Stimulated activated CD4-positive, alpha-beta T cell treated with anti-CD3 and anti-CD28 coated beads, TNF-alpha, amount 100 ng/mL, for 48 hours (primary cell): ENCODE data around the gene SLC6A2.

Source experiments
- DNase-seq, 3 donors: peaks; one replicate each; pipeline ENCODE4 v3.0.0-alpha.2; 2020; ENCODE audit warnings: low read depth in 3 of 3

The SLC6A2 gene

DNA sequence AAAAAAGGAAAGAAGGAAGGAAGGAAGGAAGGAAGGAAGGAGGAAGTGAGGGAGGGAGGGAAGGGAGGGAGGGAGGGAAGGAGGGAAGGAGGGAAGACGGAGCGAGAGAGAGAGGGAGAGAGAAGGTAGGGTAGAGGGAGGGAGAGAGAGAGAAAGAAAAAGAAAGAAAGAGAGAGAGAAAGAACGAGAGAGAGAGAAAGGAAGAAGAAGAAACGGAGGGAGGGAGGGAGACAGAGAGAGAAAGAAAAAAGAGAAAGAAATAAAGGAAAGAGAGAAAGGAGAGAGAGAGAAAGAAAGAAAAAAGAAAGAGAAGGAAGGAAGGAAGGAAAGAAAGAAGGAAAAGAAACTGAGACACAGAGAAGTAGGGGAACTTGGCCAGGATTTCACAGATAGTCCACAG lies 8.4 kb upstream of the SLC6A2 start:
- no peak for DNase-seq

GRCh38 chr16:55647798-55648197 lies 8.0 kb upstream of the SLC6A2 start:
- DNase-seq: no peak

- no peak for DNase-seq
Observed at GRCh38 chr16:55651841-55652824, 3.7 kb upstream of the SLC6A2 start.

DNA sequence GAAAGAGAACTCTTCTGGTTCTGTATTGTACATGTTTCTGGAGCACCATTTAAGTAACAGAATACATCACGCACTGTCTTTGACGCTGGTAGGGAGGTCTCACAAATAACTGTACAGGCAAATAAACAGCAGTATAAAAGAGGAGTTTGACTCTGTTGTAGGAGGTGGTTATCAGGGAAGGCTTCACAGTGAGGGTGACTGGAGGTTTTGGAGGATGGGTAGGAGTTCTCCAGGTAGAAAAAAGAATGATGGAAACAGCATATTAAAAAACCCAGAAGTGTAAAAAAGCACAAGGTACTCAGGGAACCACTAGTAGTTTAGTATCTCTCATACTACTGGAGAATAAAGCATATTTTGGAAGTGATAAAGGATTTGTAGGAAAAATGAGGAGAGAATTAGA lies 2.7 kb upstream of the SLC6A2 start:
- no peak for DNase-seq

- no peak for DNase-seq
Observed at GRCh38 chr16:55655381-55655896, 349 bp upstream of the SLC6A2 start.

- DNase-seq: no peak
Observed at GRCh38 chr16:55656691-55657092, 904 bp downstream of the SLC6A2 start.

DNA sequence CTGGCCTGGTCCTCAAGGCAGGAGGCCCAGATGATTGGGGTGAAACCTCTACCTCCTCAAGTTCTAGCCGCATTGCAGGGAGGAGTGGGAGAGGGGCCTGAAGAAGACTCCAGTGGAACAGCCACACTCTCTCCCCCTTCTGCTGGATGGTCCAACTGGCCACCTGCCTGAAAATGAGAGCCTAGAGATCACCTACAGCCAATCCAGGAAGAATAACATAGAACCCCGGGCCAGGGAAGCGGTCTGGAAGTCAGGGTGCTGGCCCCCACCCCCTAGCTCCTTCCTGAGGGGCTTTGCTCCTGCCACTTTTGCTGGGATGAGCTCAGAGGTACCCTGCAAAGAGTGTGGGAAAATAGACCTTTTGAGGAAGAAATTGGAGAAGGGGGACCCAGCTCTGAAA lies 1.8 kb downstream of the SLC6A2 start:
- no peak for DNase-seq

DNA sequence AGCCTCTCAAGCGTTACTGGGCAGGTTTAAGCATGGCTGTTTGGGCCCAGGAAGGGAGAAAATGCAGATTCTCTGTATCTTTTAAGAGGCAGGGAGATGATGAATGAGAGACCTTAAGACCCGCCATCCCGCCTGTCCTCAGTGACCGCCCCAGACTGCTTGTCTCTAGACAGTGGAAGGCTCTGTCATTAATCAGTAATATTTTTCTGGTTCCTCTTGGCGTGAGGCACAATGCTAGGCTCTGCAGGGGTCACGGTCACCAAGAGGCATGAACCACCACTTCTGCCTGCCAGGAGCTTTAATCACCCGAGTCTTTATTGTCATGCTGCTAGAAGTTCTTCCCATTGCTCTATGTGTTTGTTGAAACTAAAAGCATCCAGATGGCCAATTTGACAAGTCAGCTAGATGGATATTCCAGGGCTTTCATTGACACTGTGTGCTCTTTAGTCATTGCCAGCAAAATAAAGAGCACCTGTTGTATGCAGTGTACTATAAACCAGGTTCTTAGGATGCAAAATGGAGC lies 3.2 kb downstream of the SLC6A2 start:
- DNase-seq: no peak

- DNase-seq: no peak
Observed at GRCh38 chr16:55660026-55660425, 4.2 kb downstream of the SLC6A2 start.

- DNase-seq: no peak
Observed at GRCh38 chr16:55660828-55661227, 5.0 kb downstream of the SLC6A2 start.

- DNase-seq: no peak
Observed at GRCh38 chr16:55661941-55662643, 6.3 kb downstream of the SLC6A2 start.

- DNase-seq: no peak
Observed at GRCh38 chr16:55662644-55663031, 6.8 kb downstream of the SLC6A2 start.

GRCh38 chr16:55663225-55663624 lies 7.4 kb downstream of the SLC6A2 start:
- no peak for DNase-seq

DNA sequence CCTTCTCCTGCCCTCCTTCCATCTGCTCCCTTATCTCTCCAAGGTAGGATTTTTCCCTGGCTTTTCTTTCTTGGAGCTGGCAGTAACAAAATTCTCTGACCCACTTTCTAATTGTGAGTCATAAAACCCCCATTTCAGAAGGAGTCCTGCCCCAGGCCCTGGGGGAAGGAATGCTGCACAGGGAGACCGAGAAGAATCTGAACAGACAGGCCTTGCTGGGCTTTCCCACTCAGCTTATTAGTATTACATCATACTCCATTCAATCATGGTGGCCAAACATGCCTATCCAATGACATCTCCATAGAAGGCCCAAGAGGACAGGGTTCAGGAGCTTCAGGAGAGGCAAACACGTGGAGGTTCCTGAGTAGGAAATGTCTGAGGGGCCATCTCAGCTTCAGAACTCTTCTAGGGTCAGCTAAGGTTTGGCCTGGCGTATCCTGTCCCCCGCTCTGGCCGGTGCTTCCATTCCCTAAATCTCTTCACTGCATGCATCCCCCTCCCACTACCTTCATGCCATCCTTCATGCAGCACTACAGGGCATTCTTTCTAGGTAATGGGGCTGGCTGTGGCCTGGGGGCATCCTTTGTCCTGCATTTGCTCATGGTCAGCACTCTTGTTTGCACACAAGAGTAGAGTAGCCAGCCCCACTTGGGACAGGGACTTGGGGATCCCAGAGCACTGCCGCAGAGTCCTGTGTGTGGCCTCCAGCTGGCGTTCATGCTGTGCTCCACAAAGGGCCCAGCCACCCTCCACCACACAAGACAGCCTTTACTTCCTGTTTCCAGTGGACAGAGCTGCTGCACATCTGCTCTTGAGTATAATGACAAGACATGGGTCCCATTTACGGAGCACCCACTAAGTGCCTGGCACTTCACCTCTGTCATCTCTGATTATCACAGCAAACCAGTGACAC lies 8.2 kb downstream of the SLC6A2 start:
- DNase-seq: no peak

GRCh38 chr16:55664786-55665407 lies 9.1 kb downstream of the SLC6A2 start:
- DNase-seq: no peak

GRCh38 chr16:55665511-55665910 lies 9.7 kb downstream of the SLC6A2 start:
- no peak for DNase-seq

DNA sequence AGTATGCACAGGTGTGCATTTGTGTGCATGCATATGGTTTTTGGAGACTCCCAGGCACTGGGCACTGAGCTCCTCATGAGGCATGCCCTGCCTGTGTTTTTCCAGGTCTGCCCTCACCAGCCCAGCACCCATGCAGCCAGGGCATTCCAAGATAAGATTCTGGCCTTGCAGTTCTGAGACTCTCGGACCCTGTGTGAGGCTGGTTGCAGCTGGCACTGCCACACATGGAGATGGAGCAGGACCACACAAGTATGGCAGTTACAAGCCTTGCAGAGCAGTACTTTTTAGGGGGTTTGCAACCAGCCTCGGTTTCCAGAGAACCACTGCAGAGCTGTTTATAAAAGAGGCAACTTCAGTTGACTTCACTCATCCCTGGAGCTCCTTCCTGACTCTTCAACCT lies 10.2 kb downstream of the SLC6A2 start:
- no peak for DNase-seq

- no peak for DNase-seq
Observed at GRCh38 chr16:55667753-55668152, 12.0 kb downstream of the SLC6A2 start.

DNA sequence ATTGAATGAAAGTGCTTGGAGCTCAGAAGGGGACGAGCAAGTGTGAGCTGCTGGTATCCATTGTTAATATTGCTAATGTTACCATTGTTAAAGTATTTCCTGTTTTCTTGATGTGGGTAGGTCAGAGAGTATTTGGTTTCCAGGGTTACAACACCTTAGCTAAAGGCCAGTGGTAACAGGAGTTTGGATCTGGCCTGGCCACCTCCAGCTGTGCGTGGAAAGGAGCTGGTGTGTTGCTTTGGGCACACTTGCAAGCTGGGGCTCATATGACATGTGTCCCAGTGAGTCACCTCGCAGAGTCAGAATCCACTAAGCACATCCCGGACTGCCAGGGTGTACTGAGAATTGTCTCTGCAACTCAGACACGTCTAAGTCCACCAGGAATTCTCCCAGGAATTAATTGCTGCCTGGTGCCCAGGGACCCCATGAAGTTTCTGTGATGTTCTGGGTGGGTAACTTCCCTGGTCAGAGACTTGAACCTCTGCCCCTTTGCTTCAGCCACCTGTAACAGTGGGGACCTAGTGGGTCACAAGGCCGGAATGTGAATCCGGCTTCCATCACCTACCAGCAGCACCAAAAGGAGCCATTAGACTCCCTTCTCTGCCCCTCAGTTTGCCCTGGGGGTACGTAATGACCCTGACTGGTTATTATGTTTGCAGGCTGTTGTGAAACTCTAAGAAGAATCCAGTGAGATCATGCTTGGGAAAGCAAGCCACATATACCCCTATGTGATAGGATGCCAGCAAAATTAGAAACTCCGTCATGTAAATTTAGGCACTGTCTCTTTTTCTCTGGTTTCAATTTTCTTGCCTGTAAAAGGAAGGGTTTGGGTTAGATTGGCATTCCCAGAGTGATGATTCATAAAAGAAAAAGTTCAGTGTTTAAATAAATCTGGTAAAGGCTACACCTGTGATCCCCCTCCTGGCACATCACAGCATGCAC lies 12.8 kb downstream of the SLC6A2 start:
- DNase-seq: no peak
